ENCODE data around the gene HMCN2. TPM values are rescaled to one million over a fixed set of nuclear protein-coding genes. Genes with fewer than 3 reads are reported as not detected.

HMCN2 gene
- total RNA-seq, 1 donor from 2014 or later = 0.15 TPM

DNA sequence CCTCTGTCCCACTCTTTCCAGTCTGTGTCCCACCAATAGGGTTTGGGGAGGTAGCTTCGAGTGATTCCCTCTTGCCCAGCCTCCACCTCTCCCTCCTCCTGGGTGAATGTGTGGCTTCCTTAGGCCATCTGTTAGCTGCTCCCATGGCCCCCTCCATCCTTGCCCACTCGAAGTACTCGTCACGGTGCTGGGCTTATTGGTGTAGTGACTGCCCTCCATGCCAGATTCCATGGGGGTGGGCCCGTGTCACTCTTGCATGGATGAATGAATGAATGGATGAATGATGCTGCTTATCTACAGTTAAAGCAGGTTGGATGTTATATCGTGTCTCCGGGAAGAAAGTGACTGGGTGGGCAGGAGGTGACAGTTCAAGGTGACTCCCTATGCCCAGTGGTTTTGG is 19.1 kb downstream of the HMCN2 start:
- no peak for DNase-seq (ENCODE audit: low spot score)
- Histone ChIP-seq H3K4me1 (peaks cover 9% of the 10 kb centered on the region), H3K27ac (no peak overlapping the region), H3K9me3 (ENCODE audit: low read depth) (no peaks in the 10 kb centered on the region), H3F3A (ENCODE audit: low read depth) (no peaks in the 10 kb centered on the region), H3K4me2 (no peak overlapping the region), H4K20me1 (ENCODE audit: low read depth) (no peaks in the 10 kb centered on the region), H3K79me2 (ENCODE audit: low read depth) (no peaks in the 10 kb centered on the region), H3K9ac (no peak overlapping the region), H2AFZ (replicated peaks) (no peak overlapping the region), H3K36me3 (no peaks in the 10 kb centered on the region), H3K27me3 (no peaks in the 10 kb centered on the region), H3K4me3 (no peak overlapping the region)
- H3K4me3 Mint-ChIP-seq = no peak overlapping the region
- H3K9me3 Mint-ChIP-seq = no peaks in the 10 kb centered on the region
- peaks cover 3% of the 10 kb centered on the region for H3K27me3 Mint-ChIP-seq (ENCODE audit: insufficient read depth, low read depth)
- H3K27ac Mint-ChIP-seq = no peak overlapping the region
- TF ChIP-seq EZH2phosphoT487 (IDR thresholded peaks at IDR 0.05) = no peak
- no peaks in the 10 kb centered on the region for H3K36me3 Mint-ChIP-seq
- no peaks in the 10 kb centered on the region for H3K4me1 Mint-ChIP-seq

DNA sequence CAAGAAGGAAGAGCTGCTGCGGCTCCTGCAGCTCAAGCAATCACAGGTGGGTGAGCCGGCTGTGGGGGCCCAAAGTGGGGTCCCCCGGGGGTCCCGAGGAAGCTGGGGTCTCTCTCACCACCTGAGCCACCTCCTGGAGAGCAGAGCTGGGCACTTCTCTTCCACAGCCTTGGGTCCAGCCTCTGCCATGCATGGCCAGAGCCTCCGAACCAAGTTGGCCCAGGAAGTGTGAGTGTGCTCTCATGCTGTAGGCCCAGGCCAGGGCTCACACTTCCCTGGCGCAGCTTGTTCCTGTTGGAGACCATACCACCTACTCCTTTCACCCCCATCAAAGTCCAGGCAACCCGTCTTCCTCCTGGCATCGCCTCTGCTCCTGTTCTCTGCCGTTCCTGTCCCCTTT is 19.7 kb downstream of the HMCN2 start:
- Histone ChIP-seq H3K9me3 (ENCODE audit: low read depth) (no peaks in the 10 kb centered on the region), H3K27ac (no peak overlapping the region), H3K4me3 (no peak overlapping the region), H3K79me2 (ENCODE audit: low read depth) (no peaks in the 10 kb centered on the region), H3K36me3 (no peaks in the 10 kb centered on the region), H3F3A (ENCODE audit: low read depth) (no peaks in the 10 kb centered on the region), H3K9ac (no peak overlapping the region), H3K27me3 (no peaks in the 10 kb centered on the region), H4K20me1 (ENCODE audit: low read depth) (no peaks in the 10 kb centered on the region), H3K4me2 (no peak overlapping the region), H3K4me1 (peaks cover 9% of the 10 kb centered on the region), H2AFZ (replicated peaks) (no peak overlapping the region)
- Mint-ChIP-seq H3K4me1 (peaks cover under 1% of the 10 kb centered on the region), H3K4me3 (no peak overlapping the region), H3K9me3 (no peaks in the 10 kb centered on the region), H3K27me3 (ENCODE audit: insufficient read depth, low read depth) (peaks cover 3% of the 10 kb centered on the region), H3K27ac (no peak overlapping the region), H3K36me3 (no peaks in the 10 kb centered on the region)
- DNase-seq (ENCODE audit: low spot score) = no peak
- no peak for TF ChIP-seq EZH2 (IDR thresholded peaks at IDR 0.05)
- TF ChIP-seq EZH2phosphoT487 (IDR thresholded peaks at IDR 0.05) = no peak
- TF ChIP-seq, protein P1, sequence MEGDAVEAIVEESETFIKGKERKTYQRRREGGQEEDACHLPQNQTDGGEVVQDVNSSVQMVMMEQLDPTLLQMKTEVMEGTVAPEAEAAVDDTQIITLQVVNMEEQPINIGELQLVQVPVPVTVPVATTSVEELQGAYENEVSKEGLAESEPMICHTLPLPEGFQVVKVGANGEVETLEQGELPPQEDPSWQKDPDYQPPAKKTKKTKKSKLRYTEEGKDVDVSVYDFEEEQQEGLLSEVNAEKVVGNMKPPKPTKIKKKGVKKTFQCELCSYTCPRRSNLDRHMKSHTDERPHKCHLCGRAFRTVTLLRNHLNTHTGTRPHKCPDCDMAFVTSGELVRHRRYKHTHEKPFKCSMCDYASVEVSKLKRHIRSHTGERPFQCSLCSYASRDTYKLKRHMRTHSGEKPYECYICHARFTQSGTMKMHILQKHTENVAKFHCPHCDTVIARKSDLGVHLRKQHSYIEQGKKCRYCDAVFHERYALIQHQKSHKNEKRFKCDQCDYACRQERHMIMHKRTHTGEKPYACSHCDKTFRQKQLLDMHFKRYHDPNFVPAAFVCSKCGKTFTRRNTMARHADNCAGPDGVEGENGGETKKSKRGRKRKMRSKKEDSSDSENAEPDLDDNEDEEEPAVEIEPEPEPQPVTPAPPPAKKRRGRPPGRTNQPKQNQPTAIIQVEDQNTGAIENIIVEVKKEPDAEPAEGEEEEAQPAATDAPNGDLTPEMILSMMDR (IDR thresholded peaks at IDR 0.05) = no peak

DNA sequence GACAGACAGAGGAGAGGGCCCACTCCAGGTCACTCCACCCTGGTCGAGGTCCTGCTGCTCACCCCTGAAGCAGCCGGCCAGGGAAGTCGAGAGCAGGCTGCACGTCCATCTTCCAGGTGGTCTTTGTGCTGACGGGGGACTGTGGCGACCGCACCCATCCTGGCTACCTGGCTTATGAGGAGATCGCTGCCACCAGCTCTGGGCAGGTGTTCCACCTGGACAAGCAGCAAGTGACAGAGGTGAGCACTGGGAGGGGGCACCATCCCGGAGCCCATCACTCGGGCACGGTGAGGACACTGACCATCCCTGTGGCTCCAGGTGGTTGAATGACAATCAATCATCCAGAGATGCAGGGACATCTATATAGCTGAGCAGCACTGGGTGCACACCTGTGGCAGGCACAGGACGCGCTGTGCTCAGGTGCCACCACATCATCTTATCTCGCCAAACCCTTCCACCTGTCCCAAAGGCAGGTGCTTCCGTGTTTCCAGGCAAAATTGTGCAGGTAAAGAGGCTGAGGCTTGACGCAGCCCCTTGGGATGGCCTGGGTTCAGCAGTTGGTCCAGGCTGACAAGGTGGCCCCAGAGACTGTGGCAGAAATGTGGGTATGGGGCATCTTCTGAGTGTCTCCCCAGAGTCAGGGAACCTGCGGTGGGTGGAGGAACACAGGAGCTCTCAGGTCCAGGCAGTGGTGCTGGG is 20.7 kb downstream of the HMCN2 start:
- Histone ChIP-seq H3K4me1 (peaks cover 9% of the 10 kb centered on the region), H3K4me2 (no peak overlapping the region), H3K36me3 (no peaks in the 10 kb centered on the region), H3K79me2 (ENCODE audit: low read depth) (no peaks in the 10 kb centered on the region), H3K27me3 (no peaks in the 10 kb centered on the region), H3K9me3 (ENCODE audit: low read depth) (no peaks in the 10 kb centered on the region), H2AFZ (replicated peaks) (no peak overlapping the region), H3K4me3 (no peak overlapping the region), H3K9ac (no peak overlapping the region), H3K27ac (no peak overlapping the region), H4K20me1 (ENCODE audit: low read depth) (no peaks in the 10 kb centered on the region), H3F3A (ENCODE audit: low read depth) (no peaks in the 10 kb centered on the region)
- Mint-ChIP-seq H3K36me3 (no peaks in the 10 kb centered on the region), H3K27me3 (ENCODE audit: insufficient read depth, low read depth) (peaks cover 3% of the 10 kb centered on the region), H3K9me3 (no peaks in the 10 kb centered on the region), H3K4me1 (peaks cover 2% of the 10 kb centered on the region), H3K4me3 (no peak overlapping the region), H3K27ac (no peak overlapping the region)
- DNase-seq (ENCODE audit: low spot score) = no peak
- TF ChIP-seq, protein P1 (IDR thresholded peaks at IDR 0.05) = no peak
- TF ChIP-seq EZH2phosphoT487 (IDR thresholded peaks at IDR 0.05) = no peak
- TF ChIP-seq EZH2 (IDR thresholded peaks at IDR 0.05) = no peak

DNA sequence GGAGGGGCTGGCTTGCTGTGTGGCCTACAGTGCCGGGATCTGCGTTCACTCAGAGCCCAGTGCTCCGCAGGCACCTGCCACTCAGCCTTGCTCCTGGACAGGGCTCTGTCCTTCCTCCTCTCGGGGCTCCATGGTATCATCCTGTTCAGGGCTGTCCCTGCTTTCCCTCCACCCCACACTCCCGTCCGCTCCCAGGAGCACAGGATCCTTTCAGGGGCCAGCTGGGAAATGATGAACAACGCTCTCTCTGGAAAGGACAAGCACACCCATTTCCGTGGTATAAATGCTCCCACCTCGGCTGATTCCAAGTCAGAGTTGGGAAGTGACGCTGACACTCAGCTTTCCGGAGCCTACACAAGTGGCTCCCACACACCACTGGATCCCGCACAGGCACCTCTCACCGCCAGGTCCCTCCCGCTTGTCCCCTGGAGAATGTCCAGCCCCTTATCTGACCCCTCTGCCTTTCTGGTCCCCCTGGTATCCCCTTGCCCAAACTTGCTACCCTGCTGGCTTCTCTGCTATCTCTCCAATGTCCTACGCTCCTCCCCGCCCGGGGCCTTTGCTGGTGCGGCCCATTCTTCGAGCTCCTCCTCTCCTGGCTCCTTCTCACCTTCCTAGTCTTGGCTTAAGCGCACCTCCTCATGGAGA is 21.3 kb downstream of the HMCN2 start:
- H3K36me3 Mint-ChIP-seq = no peaks in the 10 kb centered on the region
- H2AFZ ChIP-seq (replicated peaks) = no peak overlapping the region
- no peak overlapping the region for H3K4me3 ChIP-seq
- H3K79me2 ChIP-seq (ENCODE audit: low read depth) = no peaks in the 10 kb centered on the region
- H3K27ac Mint-ChIP-seq = no peak overlapping the region
- H3K27me3 Mint-ChIP-seq (ENCODE audit: insufficient read depth, low read depth) = peaks cover 3% of the 10 kb centered on the region
- no peaks in the 10 kb centered on the region for H3K9me3 Mint-ChIP-seq
- H4K20me1 ChIP-seq (ENCODE audit: low read depth) = no peaks in the 10 kb centered on the region
- no peak overlapping the region for H3K9ac ChIP-seq
- H3K9me3 ChIP-seq (ENCODE audit: low read depth) = no peaks in the 10 kb centered on the region
- H3F3A ChIP-seq (ENCODE audit: low read depth) = no peaks in the 10 kb centered on the region
- H3K4me3 Mint-ChIP-seq = no peak overlapping the region
- H3K4me1 Mint-ChIP-seq = peaks cover 2% of the 10 kb centered on the region
- no peak overlapping the region for H3K27ac ChIP-seq
- peaks cover 9% of the 10 kb centered on the region for H3K4me1 ChIP-seq
- H3K4me2 ChIP-seq = no peak overlapping the region
- H3K36me3 ChIP-seq = no peaks in the 10 kb centered on the region
- H3K27me3 ChIP-seq = no peaks in the 10 kb centered on the region
- no peak for DNase-seq (ENCODE audit: low spot score)
- TF ChIP-seq EZH2phosphoT487 (IDR thresholded peaks at IDR 0.05) (no peak), EZH2 (IDR thresholded peaks at IDR 0.05) (no peak)
- TF ChIP-seq, protein P1 (IDR thresholded peaks at IDR 0.05) = no peak

All from neural progenitor cell (in vitro differentiated cells).